Measurements from ENCODE around the gene PSMD1.

Gene PSMD1

DNA sequence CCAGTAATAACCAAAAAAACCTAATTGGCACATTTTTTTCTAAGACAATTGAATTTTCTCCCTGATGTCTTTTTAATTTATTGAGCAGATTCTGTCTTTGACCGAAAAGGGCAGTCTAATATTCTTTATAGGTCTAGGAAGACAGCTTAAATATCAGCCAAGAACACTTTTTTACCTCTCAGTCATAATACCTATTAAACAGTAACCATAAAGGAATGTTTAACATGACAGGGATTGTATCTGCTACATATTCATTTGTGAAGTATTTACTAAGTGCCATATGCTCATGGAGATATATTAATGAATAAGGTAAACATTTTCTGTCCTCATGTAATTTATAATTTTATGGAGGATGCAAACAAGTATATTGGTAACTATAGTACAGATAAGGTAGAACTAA is 71.3 kb downstream of the PSMD1 start:
- peaks cover 34% of the 10 kb centered on the region for H3K79me2 ChIP-seq (ENCODE audit: insufficient read depth, low read length)
- H2AFZ ChIP-seq (ENCODE audit: low read depth, low read length): no peak overlapping the region
- H3K4me3 ChIP-seq (ENCODE audit: low read depth in 1 of 2, low read length in 2 of 2): no peak overlapping the region
- peaks cover 7% of the 10 kb centered on the region; the same call in 1 of the 2 replicates for H4K20me1 ChIP-seq (ENCODE audit: insufficient read depth, low read length)
- H3K9ac ChIP-seq (ENCODE audit: low read depth, low read length): no peak overlapping the region
- no peaks in the 10 kb centered on the region for H3K27me3 ChIP-seq (ENCODE audit: insufficient read depth, low read length, poor library complexity)
- no peaks in the 10 kb centered on the region for H3K9me3 ChIP-seq (ENCODE audit: insufficient read depth, low read length, severe bottlenecking)
- TF ChIP-seq CTCF (IDR thresholded peaks at IDR 0.05; ENCODE audit: borderline replicate concordance, extremely low read depth, low read length, poor library complexity, severe bottlenecking) (no peak), EZH2 (IDR thresholded peaks at IDR 0.05; ENCODE audit: borderline replicate concordance, low read depth, low read length, severe bottlenecking) (no peak)
- H3K4me2 ChIP-seq (ENCODE audit: insufficient read depth, low read length): no peak overlapping the region
- DNase-seq (no peak), ATAC-seq (ENCODE audit: insufficient read depth, low read depth) (no peak)
- H3K36me3 ChIP-seq (ENCODE audit: insufficient read depth, low read length): peaks cover 13% of the 10 kb centered on the region
- no peak overlapping the region for H3K27ac ChIP-seq (ENCODE audit: low read length)
- H3K4me1 ChIP-seq (ENCODE audit: insufficient read depth, low read length): no peaks in the 10 kb centered on the region

GRCh38 chr2:231128541-231128940 is 71.9 kb downstream of the PSMD1 start:
- H3K27ac ChIP-seq (ENCODE audit: low read length): no peak overlapping the region
- no peak overlapping the region for H3K9ac ChIP-seq (ENCODE audit: low read depth, low read length)
- peaks cover 32% of the 10 kb centered on the region for H3K79me2 ChIP-seq (ENCODE audit: insufficient read depth, low read length)
- ATAC-seq (ENCODE audit: insufficient read depth, low read depth) (no peak), DNase-seq (no peak)
- H4K20me1 ChIP-seq (ENCODE audit: insufficient read depth, low read length): peaks cover 8% of the 10 kb centered on the region; the same call in 1 of the 2 replicates
- H3K36me3 ChIP-seq (ENCODE audit: insufficient read depth, low read length): peaks cover 9% of the 10 kb centered on the region
- H3K4me3 ChIP-seq (ENCODE audit: low read depth in 1 of 2, low read length in 2 of 2): no peak overlapping the region
- TF ChIP-seq CTCF (IDR thresholded peaks at IDR 0.05; ENCODE audit: borderline replicate concordance, extremely low read depth, low read length, poor library complexity, severe bottlenecking) (no peak), EZH2 (IDR thresholded peaks at IDR 0.05; ENCODE audit: borderline replicate concordance, low read depth, low read length, severe bottlenecking) (no peak)
- H3K27me3 ChIP-seq (ENCODE audit: insufficient read depth, low read length, poor library complexity): no peaks in the 10 kb centered on the region
- no peaks in the 10 kb centered on the region for H3K4me1 ChIP-seq (ENCODE audit: insufficient read depth, low read length)
- H3K4me2 ChIP-seq (ENCODE audit: insufficient read depth, low read length): no peak overlapping the region
- no peaks in the 10 kb centered on the region for H3K9me3 ChIP-seq (ENCODE audit: insufficient read depth, low read length, severe bottlenecking)
- no peak overlapping the region for H2AFZ ChIP-seq (ENCODE audit: low read depth, low read length)

DNA sequence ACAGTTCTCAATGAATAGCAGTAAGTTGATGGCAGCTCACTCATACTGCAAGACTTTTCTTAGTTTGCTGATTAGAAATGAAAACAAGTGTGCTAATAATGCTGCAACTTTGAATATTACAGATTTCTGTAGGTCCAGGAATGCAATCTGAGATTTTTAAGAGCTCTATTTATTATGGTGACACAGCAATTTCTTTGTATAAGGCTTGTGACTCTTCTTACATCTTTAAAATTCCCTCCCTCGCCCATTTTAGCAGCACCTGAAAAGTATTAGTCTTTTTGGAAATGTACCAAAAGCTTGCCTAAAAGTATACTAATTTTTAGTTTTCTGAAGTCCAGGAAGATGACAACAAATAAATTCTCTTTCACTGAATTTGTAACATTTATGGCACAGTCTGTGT is 72.5 kb downstream of the PSMD1 start:
- ATAC-seq (ENCODE audit: insufficient read depth, low read depth) (no peak), DNase-seq (no peak)
- no peak overlapping the region for H3K4me2 ChIP-seq (ENCODE audit: insufficient read depth, low read length)
- no peaks in the 10 kb centered on the region for H3K4me1 ChIP-seq (ENCODE audit: insufficient read depth, low read length)
- peaks cover 8% of the 10 kb centered on the region; the same call in 1 of the 2 replicates for H4K20me1 ChIP-seq (ENCODE audit: insufficient read depth, low read length)
- peaks cover 33% of the 10 kb centered on the region for H3K79me2 ChIP-seq (ENCODE audit: insufficient read depth, low read length)
- H2AFZ ChIP-seq (ENCODE audit: low read depth, low read length): no peak overlapping the region
- no peaks in the 10 kb centered on the region for H3K9me3 ChIP-seq (ENCODE audit: insufficient read depth, low read length, severe bottlenecking)
- H3K27ac ChIP-seq (ENCODE audit: low read length): no peak overlapping the region
- H3K27me3 ChIP-seq (ENCODE audit: insufficient read depth, low read length, poor library complexity): no peaks in the 10 kb centered on the region
- no peak overlapping the region for H3K4me3 ChIP-seq (ENCODE audit: low read depth in 1 of 2, low read length in 2 of 2)
- no peak overlapping the region for H3K9ac ChIP-seq (ENCODE audit: low read depth, low read length)
- TF ChIP-seq CTCF (IDR thresholded peaks at IDR 0.05; ENCODE audit: borderline replicate concordance, extremely low read depth, low read length, poor library complexity, severe bottlenecking) (no peak), EZH2 (IDR thresholded peaks at IDR 0.05; ENCODE audit: borderline replicate concordance, low read depth, low read length, severe bottlenecking) (no peak)
- H3K36me3 ChIP-seq (ENCODE audit: insufficient read depth, low read length): peaks cover 6% of the 10 kb centered on the region

All from DND-41 (cell line).